Thyroid gland (tissue), 4 donors: ENCODE measurements around the gene CCR2. TPM values are rescaled to one million over a fixed set of nuclear protein-coding genes. Genes with fewer than 3 reads are reported as not detected.
A peak's percentile ranks its signal among the peaks of the same experiment; 100 is the strongest.

ENCODE experiments used
- DNase-seq, 2 donors: peaks; one replicate each; pipeline ENCODE4 v3.0.0-alpha.2; 2019
- H3K27ac ChIP-seq, 3 donors: fragments of 200-600 bp; sonication (generic); 1 replicate in 2 of 3; 2 replicates in 1 of 3; pipeline ENCODE4 v1.5.1; 2016 to 2019; ENCODE audit warnings: mild to moderate bottlenecking in 1 of 3, moderate library complexity in 1 of 3
- H3K27me3 ChIP-seq: fragments of 200-600 bp; sonication (generic); one replicate; pipeline ENCODE4 v1.5.1; 2019
- H3K36me3 ChIP-seq, 2 donors: fragments of 200-600 bp; sonication (generic); one replicate each; pipeline ENCODE4 v1.5.1; 2016 to 2019
- H3K4me1 ChIP-seq, 2 donors: fragments of 200-600 bp; sonication (generic); one replicate each; pipeline ENCODE4 v1.5.1; 2017 to 2019
- H3K4me3 ChIP-seq, 3 donors: fragments of 200-600 bp; sonication (generic); replicated peaks in 1 of 3; 1 replicate in 2 of 3; 2 replicates in 1 of 3; pipeline ENCODE4 v1.5.1; 2016; ENCODE audit warnings: mild to moderate bottlenecking in 1 of 3
- H3K9me3 ChIP-seq: fragments of 200-600 bp; sonication (generic); one replicate; pipeline ENCODE4 v1.5.1; 2017
- POLR2A ChIP-seq, 2 donors: fragments of 450-650 bp; IDR thresholded peaks; one replicate each; pipeline ENCODE4 v1.6.1; 2017; ENCODE audit warnings: antibody characterized with exemption in 2 of 2, mild to moderate bottlenecking in 2 of 2, moderate library complexity in 1 of 2
- WGBS, 2 donors: methylation state at CpG; one replicate each; pipeline ENCODE4 v1.1.5; 2017; 5-methylcytosine and 5-hydroxymethylcytosine counted together
- intact Hi-C: fragments of 100-400 bp; cut with DNase I; formaldehyde crosslinking; loops from one replicate; pipeline ENCODE4 v1.15.1; 2023
- total RNA-seq, 4 donors: library from RNA; depleted of rRNA; stranded (reverse); fragments of >200 nt; gene quantifications; one replicate each; pipeline ENCODE4 v1.2.3, GENCODE V29; 2016
- TF ChIP-seq, protein P1 (sequence below), 6 experiments: fragments of 200-600 bp in 3 of 6; fragments of 450-650 bp in 3 of 6; sonication (generic) in 3 of 6; IDR thresholded peaks; one replicate each; pipeline ENCODE4 v1.5.1; 2016 to 2019; ENCODE audit warnings: antibody characterized with exemption in 6 of 6, mild to moderate bottlenecking in 2 of 6, inconsistent platforms in 1 of 6, moderate library complexity in 1 of 6

CCR2 gene
- total RNA-seq, 4 donors from 2014 or later = 0.89 to 4.4 (median 1.8) TPM

GRCh38 chr3:46371519-46372340 lies 17.8 kb downstream of the CCR2 start:
- H3K27me3 ChIP-seq = no peaks in the 10 kb centered on the region
- H3K9me3 ChIP-seq = no peaks in the 10 kb centered on the region
- no peaks in the 10 kb centered on the region for H3K4me1 ChIP-seq
- 79 to 83% methylated on average over 10 of the region's 10 CpGs for WGBS, 2 donors
- H3K27ac ChIP-seq = no peak overlapping the region
- TF ChIP-seq, protein P1, sequence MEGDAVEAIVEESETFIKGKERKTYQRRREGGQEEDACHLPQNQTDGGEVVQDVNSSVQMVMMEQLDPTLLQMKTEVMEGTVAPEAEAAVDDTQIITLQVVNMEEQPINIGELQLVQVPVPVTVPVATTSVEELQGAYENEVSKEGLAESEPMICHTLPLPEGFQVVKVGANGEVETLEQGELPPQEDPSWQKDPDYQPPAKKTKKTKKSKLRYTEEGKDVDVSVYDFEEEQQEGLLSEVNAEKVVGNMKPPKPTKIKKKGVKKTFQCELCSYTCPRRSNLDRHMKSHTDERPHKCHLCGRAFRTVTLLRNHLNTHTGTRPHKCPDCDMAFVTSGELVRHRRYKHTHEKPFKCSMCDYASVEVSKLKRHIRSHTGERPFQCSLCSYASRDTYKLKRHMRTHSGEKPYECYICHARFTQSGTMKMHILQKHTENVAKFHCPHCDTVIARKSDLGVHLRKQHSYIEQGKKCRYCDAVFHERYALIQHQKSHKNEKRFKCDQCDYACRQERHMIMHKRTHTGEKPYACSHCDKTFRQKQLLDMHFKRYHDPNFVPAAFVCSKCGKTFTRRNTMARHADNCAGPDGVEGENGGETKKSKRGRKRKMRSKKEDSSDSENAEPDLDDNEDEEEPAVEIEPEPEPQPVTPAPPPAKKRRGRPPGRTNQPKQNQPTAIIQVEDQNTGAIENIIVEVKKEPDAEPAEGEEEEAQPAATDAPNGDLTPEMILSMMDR (IDR thresholded peaks at IDR 0.05) = no peak
- no peak for TF ChIP-seq POLR2A (IDR thresholded peaks at IDR 0.05)
- H3K36me3 ChIP-seq = no peaks in the 10 kb centered on the region
- intact Hi-C loops = no loop called here
- no peak overlapping the region for H3K4me3 ChIP-seq
- no peak for DNase-seq

- no peaks in the 10 kb centered on the region for H3K27me3 ChIP-seq
- 83 to 85% methylated on average over 9 of the region's 9 CpGs for WGBS, 2 donors
- H3K27ac ChIP-seq = no peak overlapping the region
- no peaks in the 10 kb centered on the region for H3K36me3 ChIP-seq
- no peak for TF ChIP-seq POLR2A (IDR thresholded peaks at IDR 0.05)
- TF ChIP-seq, protein P1 (IDR thresholded peaks at IDR 0.05) = peak in 2 of 6 experiments; percentile 23 to 31
- no peaks in the 10 kb centered on the region for H3K9me3 ChIP-seq
- no peaks in the 10 kb centered on the region for H3K4me1 ChIP-seq
- DNase-seq = no peak
- H3K4me3 ChIP-seq = no peak overlapping the region
- intact Hi-C loops = no loop called here
Measured at GRCh38 chr3:46372492-46373359, 18.8 kb downstream of the CCR2 start.

- H3K36me3 ChIP-seq = no peaks in the 10 kb centered on the region
- H3K4me1 ChIP-seq = no peaks in the 10 kb centered on the region
- no peak overlapping the region for H3K4me3 ChIP-seq
- H3K27ac ChIP-seq = no peak overlapping the region
- WGBS, 2 donors = 80 to 89% methylated on average over 3 of the region's 3 CpGs
- TF ChIP-seq POLR2A (IDR thresholded peaks at IDR 0.05) = no peak
- TF ChIP-seq, protein P1 (IDR thresholded peaks at IDR 0.05) = no peak
- no peak for DNase-seq
- intact Hi-C loops = no loop called here
- no peaks in the 10 kb centered on the region for H3K27me3 ChIP-seq
- H3K9me3 ChIP-seq = no peaks in the 10 kb centered on the region
Measured at GRCh38 chr3:46374755-46375154, 20.8 kb downstream of the CCR2 start.

GRCh38 chr3:46375218-46375617 lies 21.3 kb downstream of the CCR2 start:
- no peak for TF ChIP-seq POLR2A (IDR thresholded peaks at IDR 0.05)
- TF ChIP-seq, protein P1 (IDR thresholded peaks at IDR 0.05) = no peak
- WGBS, 2 donors = 77 to 82% methylated on average over 2 of the region's 2 CpGs
- DNase-seq = no peak

More at GRCh38 chr3:46375218-46375617, 21.3 kb downstream of the CCR2 start:
- Histone ChIP-seq H3K4me1 (peaks cover 0 to 2% of the 10 kb centered on the region in 2 donors), H3K4me3 (no peak overlapping the region), H3K9me3 (no peaks in the 10 kb centered on the region), H3K27me3 (no peaks in the 10 kb centered on the region), H3K27ac (no peak overlapping the region), H3K36me3 (no peaks in the 10 kb centered on the region)
- intact Hi-C loops = no loop called here
